Measurements from ENCODE around the gene IL10RB. TPM values are rescaled to one million over a fixed set of nuclear protein-coding genes. Genes with fewer than 3 reads are reported as not detected.

IL10RB gene
- total RNA-seq, 1 donor from 2014 or later: 6.8 TPM

- Histone ChIP-seq H3K36me3 (no peaks in the 10 kb centered on the region), H3K27ac (replicated peaks) (peak overlapping the region; percentile 99), H3K27me3 (ENCODE audit: low read depth) (no peaks in the 10 kb centered on the region), H3K9me3 (replicated peaks) (no peaks in the 10 kb centered on the region), H3K4me3 (peak overlapping the region; percentile 99), H3K4me1 (peaks cover 72% of the 10 kb centered on the region)
- TF ChIP-seq CTCF (IDR thresholded peaks at IDR 0.05; ENCODE audit: borderline replicate concordance): no peak
- no peak for DNase-seq
- intact Hi-C loops (cut with micrococcal nuclease): loop anchor here (10.0 kb wide), 1 partner anchor 52 kb away; no protein-coding TSS in a partner anchor
Measured at GRCh38 chr21:33232291-33233034, 33.7 kb upstream of the IL10RB start.

- H3K4me1 ChIP-seq: peaks cover 74% of the 10 kb centered on the region
- no peak for TF ChIP-seq CTCF (IDR thresholded peaks at IDR 0.05; ENCODE audit: borderline replicate concordance)
- H3K36me3 ChIP-seq: no peaks in the 10 kb centered on the region
- H3K9me3 ChIP-seq (replicated peaks): no peaks in the 10 kb centered on the region
- intact Hi-C loops (cut with micrococcal nuclease): loop anchor here (10.0 kb wide), 1 partner anchor 50 kb away; no protein-coding TSS in a partner anchor
- DNase-seq: no peak
- no peaks in the 10 kb centered on the region for H3K27me3 ChIP-seq (ENCODE audit: low read depth)
- H3K4me3 ChIP-seq: no peak overlapping the region
- H3K27ac ChIP-seq (replicated peaks): no peak overlapping the region
Measured at GRCh38 chr21:33234635-33235520, 31.3 kb upstream of the IL10RB start.

- no peaks in the 10 kb centered on the region for H3K27me3 ChIP-seq (ENCODE audit: low read depth)
- H3K36me3 ChIP-seq: no peaks in the 10 kb centered on the region
- peaks cover 74% of the 10 kb centered on the region for H3K4me1 ChIP-seq
- TF ChIP-seq CTCF (IDR thresholded peaks at IDR 0.05; ENCODE audit: borderline replicate concordance): no peak
- intact Hi-C loops (cut with micrococcal nuclease): loop anchor here (10.0 kb wide), 1 partner anchor 49 kb away; no protein-coding TSS in a partner anchor
- no peak overlapping the region for H3K4me3 ChIP-seq
- DNase-seq: no peak
- H3K27ac ChIP-seq (replicated peaks): no peak overlapping the region
- no peaks in the 10 kb centered on the region for H3K9me3 ChIP-seq (replicated peaks)
Measured at GRCh38 chr21:33236013-33236686, 30.0 kb upstream of the IL10RB start.

GRCh38 chr21:33236766-33237165 lies 29.4 kb upstream of the IL10RB start:
- peaks cover 74% of the 10 kb centered on the region for H3K4me1 ChIP-seq
- intact Hi-C loops (cut with micrococcal nuclease): loop anchor here (10.0 kb wide), 1 partner anchor 48 kb away; no protein-coding TSS in a partner anchor
- no peak for TF ChIP-seq CTCF (IDR thresholded peaks at IDR 0.05; ENCODE audit: borderline replicate concordance)
- H3K9me3 ChIP-seq (replicated peaks): no peaks in the 10 kb centered on the region
- H3K27me3 ChIP-seq (ENCODE audit: low read depth): no peaks in the 10 kb centered on the region
- no peak overlapping the region for H3K27ac ChIP-seq (replicated peaks)
- no peaks in the 10 kb centered on the region for H3K36me3 ChIP-seq
- no peak overlapping the region for H3K4me3 ChIP-seq
- no peak for DNase-seq

GRCh38 chr21:33237486-33237885 lies 28.7 kb upstream of the IL10RB start:
- Histone ChIP-seq H3K4me1 (peaks cover 69% of the 10 kb centered on the region), H3K27me3 (ENCODE audit: low read depth) (no peaks in the 10 kb centered on the region), H3K4me3 (no peak overlapping the region), H3K9me3 (replicated peaks) (no peaks in the 10 kb centered on the region), H3K27ac (replicated peaks) (no peak overlapping the region), H3K36me3 (no peaks in the 10 kb centered on the region)
- intact Hi-C loops (cut with micrococcal nuclease): loop anchor here (10.0 kb wide), 1 partner anchor 47 kb away; no protein-coding TSS in a partner anchor
- no peak for TF ChIP-seq CTCF (IDR thresholded peaks at IDR 0.05; ENCODE audit: borderline replicate concordance)
- DNase-seq: no peak

Measured in left ventricle myocardium inferior (tissue), 1 donor.